Activated CD4-positive, alpha-beta T cell treated with anti-CD3 and anti-CD28 coated beads for 48 hours (primary cell): ENCODE measurements around the gene H6PD.

ENCODE experiments used
- DNase-seq: peaks from one replicate; pipeline ENCODE4 v3.0.0-alpha.2; 2020

H6PD gene

DNA sequence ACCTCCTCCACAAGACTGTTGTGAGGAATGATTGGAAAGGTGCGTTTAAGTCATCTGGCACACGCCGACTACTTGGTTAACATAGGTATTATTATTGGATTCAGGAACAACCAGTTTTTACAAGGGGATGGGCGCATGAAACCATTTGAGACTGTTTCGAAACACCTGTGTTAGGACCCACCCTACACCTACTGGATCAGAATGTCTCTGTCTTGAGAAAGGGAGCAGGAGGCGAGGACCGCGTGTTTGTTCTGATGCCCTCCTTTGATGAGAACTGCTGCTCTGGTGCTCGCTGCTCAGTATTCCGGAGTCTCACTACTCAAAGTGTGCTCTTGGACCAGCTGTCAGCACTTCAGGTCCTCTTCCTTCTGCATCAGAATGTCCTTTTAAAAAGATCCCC, 7.3 kb downstream of the H6PD start:
- DNase-seq, result no peak

GRCh38 chr1:9242338-9242969, 7.9 kb downstream of the H6PD start:
- no peak for DNase-seq

DNA sequence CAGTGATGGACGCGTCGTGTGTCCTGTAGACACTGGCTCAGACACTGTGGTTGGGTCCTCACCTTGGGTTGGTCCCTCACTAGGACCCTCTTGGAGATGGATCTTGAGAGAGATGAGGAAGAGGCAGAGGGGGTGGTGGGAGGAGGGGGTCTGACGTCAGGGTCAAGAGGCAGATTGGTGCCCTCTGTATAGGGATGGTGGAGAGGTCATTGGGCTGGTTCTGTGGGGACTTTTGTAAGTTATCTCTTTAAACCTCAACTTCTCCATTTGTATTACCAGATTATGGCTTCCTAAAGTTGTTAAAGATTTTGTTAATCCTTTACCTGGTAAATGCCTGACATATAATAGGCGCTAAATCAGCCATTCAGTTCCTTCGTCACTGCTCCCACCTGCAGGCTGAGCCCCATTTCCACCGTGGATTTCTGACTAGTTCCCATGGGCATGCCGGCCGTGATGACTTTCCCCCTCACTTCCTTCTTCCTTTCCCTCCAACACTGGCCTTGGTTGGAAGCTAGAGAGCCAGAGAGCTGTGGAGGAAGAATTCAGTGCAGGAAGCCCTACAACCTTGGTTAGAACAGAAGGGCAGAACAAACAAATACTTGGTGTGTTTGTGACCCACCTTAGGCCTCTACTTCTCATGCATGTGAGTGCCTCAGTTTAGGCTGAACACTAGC, 8.6 kb downstream of the H6PD start:
- DNase-seq, result no peak

DNA sequence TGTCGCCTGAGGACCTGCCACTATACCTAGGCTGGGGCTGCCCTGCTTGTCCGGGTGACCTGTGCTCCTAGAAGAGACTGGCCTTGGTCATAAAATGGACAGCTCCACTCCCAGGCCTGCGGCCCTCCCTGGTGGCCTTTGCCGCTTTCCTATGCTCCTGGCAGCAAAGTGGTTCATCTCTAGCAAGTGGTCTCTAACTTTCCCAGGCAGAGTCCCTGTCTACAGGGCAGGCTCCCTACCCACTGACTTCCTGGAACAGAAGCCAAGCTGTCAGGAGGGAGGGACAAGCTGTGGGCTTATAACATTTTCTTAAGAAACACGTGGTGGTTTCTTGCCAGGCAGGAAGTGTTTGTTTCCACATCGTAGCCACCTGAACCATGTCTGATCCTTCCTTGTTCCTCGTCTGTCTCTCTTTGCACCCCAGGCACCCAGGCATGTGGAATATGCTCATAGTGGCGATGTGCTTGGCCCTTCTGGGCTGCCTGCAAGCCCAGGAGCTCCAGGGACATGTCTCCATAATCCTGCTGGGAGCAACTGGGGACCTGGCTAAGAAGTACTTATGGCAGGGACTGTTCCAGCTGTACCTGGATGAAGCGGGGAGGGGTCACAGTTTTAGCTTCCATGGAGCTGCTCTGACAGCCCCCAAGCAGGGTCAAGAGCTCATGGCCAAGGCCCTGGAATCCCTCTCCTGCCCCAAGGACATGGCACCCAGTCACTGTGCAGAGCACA, 10.1 kb downstream of the H6PD start:
- no peak for DNase-seq

DNA sequence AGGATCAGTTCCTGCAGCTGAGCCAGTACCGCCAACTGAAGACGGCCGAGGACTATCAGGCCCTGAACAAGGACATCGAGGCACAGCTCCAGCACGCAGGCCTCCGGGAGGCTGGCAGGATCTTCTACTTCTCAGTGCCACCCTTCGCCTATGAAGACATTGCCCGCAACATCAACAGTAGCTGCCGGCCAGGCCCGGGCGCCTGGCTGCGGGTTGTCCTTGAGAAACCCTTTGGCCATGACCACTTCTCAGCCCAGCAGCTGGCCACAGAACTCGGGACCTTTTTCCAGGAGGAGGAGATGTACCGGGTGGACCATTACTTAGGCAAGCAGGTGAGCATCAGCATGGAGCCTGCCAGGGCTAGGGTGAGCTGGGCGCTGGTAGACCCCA, 10.7 kb downstream of the H6PD start:
- DNase-seq, result no peak

GRCh38 chr1:9245661-9246060, 11.1 kb downstream of the H6PD start:
- DNase-seq, result no peak

DNA sequence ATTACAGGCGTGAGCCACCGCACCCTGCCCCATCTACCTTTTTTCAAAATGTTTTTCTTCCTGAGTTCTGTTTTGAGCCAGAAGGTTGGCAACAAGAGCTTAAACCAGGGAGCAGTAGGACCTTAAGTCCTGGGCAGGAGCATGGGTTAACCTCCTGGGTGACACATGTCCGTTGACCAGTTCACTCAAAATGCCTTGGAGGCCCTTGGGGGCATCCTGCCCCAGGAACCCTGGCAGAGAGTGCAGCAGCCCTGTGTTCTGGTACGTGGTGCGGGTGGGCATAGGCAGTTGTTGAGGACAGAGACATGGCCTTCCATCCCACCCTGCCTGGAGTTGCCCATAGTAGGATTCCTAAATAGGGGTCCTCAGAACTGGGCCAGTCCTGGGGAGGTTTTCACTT, 11.6 kb downstream of the H6PD start:
- DNase-seq, result no peak

- no peak for DNase-seq
These were observed 12.5 kb downstream of the H6PD start for GRCh38 chr1:9246841-9247785.

GRCh38 chr1:9247894-9248293, 13.3 kb downstream of the H6PD start:
- DNase-seq, result no peak

DNA sequence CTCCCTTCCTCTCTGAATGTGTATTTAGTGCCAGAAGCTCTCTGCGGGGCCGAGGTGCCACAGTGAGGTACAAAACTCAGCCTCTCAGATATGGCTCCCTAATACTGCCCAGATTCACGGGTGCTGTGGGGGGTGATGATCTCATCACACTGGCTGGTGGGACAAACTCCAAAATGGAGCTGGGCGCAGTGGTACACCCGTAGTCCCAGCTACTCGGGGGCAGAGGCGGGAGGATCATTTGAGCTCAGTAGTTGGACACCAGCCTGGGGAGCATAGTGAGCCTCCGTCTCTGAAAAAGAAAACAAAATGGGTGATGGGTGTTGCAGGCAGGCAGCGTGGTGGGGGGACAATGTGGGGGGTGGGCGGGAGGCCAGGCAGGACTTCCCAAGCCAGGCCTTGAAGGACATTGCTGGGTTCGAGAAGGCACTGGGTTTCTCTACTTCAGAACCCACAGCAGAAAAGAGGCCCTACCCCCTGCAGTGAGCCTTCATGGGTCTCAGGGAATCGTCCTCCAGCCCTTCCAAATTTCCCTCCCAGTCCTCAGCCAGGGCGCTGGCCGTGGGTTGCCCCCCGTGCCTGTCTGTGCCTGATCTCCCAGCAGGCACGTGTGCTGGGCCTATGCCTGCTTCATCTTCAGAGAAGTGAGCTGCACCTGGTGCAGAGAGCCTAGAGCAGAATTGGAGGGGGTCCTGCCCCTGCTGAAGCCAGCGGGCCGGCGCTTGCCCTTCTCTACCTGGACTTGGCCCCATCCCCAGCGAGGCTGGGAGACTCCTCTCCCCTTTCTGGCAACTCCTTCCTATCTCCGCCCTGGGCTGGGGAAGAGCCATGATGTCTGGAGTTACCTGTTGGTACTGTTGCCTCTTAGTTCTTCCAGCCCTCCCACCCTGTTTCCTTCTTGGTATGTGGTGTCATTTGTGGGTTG, 14.0 kb downstream of the H6PD start:
- no peak for DNase-seq

DNA sequence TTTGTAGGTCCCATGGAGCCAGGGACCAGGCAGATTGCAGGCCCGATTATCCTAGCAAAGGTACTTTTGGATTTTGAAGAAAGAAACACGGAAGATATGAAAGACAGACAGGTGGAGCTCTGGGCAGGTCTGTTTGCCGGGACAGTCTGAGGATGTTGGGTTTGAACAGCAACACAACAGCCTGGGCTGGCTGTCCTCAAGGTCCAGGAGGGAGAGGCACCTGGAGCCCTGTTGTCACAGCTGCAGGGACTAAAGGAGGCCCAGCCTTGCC, 14.6 kb downstream of the H6PD start:
- DNase-seq, result no peak

DNA sequence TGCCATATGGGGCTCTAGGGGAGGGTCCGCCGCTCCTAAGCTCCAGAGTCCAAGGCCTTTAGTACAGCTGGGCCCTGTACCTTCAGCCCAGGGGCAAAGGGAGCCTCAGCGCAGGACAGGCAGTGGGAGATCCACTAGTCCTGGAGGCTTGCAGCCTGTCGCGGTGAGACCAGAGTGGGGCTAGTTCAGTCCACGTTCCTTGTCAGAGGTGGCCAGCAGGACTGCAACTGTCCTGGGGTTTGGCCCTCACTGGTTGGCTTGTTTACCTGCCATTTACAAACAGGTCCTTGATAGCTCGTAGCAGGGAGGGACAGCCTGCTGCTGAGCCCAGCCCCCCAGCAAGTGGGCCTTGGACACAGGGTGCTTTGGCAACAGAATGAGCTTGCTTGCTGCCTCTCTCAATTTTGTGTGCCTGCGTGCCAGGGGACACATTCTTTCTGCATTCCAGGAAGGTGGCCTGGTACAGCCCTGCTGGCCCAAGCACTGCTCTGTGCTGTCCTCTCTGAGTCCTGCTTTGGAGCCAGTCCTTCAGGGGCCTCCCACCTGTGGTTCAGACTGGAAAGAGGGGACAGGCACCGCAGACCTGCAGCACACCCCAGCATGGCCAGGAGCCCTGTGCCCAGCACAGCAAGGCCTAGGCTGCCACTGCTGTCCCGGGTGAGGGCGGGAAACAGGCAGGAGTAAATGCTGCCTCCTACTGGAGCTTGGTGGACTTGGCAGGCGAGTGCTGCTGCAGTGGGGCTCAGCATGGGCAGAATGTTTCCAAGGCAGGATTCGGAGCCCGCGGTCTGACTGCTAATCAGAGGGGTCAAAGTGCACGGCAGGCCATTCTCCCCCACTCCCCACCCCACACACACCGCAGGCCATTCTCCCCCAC, 15.2 kb downstream of the H6PD start:
- peak; percentile 66 for DNase-seq

DNA sequence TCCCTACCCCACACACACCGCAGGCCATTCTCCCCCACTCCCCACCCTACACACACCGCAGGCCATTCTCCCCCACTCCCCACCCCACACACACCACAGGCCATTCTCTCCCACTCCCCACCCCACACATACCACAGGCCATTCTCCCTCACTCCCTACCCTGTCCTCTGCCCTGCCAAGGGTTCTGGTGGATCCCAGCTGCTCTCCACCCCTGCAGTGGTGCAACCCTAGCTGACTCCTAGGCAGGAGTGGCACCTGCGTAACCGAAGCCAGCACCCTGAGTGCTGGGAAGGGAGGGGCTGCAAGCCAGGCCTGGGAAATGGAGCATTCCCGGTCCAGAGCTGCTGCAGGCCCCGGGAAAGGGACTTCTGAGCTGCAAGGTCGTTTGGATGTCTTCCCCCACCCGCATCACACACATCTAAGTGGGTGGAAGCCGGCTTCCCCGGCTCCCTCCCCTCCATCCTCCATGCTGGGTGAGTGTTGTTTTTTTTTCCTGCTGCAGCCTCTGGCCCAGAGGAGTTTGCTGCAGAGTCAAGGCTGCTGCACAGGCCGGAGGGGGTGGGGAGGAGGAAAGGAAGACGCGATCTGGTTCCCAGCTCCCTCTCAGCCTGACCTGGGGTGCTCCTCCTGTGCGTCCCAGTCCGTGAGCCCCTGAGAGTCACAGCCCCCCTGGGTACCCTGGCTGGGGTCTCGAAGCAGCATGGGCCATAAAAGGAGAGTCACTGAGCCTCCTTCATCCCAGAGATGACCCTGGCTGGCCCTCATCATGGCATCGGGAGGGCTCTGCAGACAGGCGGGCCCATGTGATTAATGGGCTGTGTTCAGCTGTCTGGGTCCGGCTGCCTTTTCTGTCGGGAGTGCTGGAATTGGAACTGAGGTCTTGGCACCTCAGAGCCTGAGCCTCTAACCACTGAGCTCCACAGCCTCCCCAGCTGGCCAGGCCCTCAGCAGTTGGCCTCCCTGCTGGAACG, 16.1 kb downstream of the H6PD start:
- DNase-seq, result no peak

DNA sequence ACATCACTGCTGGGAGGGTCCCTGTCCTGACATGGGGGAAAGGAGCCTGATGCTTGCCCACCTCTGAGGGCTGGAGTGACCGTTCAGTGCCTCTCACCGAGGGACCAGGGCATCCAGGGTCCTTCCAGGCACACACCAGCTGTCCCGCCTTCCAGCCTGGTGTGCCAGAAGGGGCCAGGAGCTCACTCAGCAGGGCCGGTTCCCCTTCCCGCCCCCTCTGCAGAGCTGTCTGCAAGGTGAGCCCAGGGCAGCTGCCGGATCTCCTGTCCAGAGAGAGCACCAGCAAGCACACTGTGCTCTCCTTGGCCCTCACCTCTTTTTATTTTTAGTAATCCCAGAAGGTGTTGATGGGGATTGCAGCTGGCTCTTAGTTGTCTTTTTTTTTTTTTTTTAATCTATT, 16.9 kb downstream of the H6PD start:
- DNase-seq, result no peak

GRCh38 chr1:9253004-9253403, 18.4 kb downstream of the H6PD start:
- no peak for DNase-seq

- no peak for DNase-seq
These were observed 19.0 kb downstream of the H6PD start for GRCh38 chr1:9253453-9254105.

- DNase-seq, result no peak
These were observed 21.8 kb downstream of the H6PD start for GRCh38 chr1:9256332-9256731.

GRCh38 chr1:9257851-9258250, 23.3 kb downstream of the H6PD start:
- no peak for DNase-seq

- DNase-seq, result no peak
These were observed 24.1 kb downstream of the H6PD start for GRCh38 chr1:9258629-9259028.
